ENCODE results near the gene HCK.
"Not testable (repeated sequence)": the region's sequence is repeated elsewhere in the genome, so short reads cannot be mapped to it uniquely, and the experiment has no call there.

HCK gene

DNA sequence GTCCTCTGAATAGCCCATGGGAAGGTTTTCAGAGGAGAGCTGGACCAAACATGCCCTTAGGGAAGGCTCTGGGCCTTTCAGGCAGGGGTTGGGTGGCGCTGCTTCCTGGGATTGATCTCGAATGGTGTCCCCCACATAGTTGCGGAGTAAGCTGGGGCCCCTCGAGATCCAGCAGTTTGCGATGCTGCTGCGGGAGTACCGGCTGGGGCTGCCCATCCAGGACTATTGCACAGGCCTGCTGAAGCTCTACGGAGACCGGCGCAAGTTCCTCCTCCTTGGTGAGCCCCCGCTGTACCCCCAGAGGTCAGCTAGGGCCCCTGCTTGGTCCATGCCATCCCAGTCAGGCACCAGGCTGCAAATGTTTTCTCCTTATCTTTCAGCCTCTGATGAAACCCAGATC is 22.5 kb upstream of the HCK start:
- DNase-seq: no peak

DNA sequence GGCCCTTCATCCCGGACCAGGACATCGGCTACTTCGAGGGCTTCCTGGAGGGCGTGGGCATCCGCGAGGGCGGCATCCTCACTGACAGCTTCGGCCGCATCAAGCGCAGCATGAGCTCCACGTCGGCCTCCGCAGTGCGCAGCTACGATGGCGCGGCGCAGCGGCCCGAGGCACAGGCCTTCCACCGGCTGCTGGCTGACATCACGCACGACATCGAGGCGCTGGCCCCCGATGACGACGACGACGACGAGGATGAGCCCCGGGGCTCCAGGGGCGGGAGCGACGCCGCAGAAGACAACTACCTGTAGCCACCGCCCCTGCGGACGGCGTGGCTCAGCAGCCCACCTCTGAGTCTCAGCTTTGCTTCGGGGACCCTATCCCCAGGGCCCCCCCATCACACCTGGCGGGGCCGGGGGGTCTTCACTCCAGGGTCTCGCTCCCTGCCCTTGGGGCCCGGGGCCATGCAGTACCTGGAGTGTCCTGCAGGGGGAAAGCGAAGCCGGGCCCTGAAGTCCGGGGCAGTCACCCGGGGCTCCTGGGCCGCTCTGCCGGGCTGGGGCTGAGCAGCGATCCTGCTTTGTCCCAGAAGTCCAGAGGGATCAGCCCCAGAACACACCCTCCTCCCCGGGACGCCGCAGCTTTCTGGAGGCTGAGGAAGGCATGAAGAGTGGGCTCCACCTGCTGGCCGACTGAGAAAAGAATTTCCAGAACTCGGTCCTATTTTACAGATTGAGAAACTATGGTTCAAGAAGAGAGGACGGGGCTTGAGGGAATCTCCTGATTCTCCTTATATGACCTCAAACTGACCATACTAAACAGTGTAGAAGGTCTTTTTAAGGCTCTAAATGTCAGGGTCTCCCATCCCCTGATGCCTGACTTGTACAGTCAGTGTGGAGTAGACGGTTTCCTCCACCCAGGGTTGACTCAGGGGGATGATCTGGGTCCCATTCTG is 20.8 kb upstream of the HCK start:
- DNase-seq: peak; percentile 72

DNA sequence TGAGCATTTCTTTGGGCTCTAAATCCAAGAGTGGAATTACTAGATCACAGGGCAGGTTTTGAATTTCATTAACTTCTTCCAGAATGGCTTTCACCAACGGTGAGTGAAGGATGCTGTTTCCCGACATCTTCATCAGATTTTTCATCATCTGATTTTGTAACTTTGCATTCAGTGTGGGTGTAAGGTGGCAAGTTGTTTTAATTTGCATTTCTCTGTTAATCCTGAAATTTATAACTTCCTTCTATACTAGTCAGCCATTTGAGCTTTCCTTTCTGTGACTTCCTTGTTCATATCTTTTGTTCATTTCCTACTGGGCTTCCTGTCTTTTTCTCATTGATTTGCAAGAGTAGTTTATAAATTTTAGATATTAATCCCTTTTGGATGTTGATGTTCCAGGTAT is 18.7 kb upstream of the HCK start:
- no peak for DNase-seq

DNA sequence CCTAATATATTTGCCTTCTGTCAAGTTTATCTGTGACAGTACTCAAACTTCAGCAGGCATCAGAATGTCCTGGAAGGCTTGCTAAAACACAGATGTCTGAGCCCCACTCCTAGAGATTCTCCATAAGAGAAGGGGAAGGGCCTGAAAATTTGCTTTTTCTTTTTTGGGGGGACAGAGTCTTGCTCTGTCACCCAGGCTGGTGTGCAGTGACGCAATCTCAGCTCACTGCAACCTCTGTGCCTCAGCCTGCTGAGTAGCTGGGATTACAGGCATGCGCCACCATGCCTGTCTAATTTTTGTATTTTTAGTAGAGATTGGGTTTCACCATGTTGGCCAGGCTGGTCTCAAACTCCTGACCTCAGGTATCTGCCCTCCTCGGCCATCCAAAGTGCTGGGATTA is 18.3 kb upstream of the HCK start:
- not testable (repeated sequence) for DNase-seq

DNA sequence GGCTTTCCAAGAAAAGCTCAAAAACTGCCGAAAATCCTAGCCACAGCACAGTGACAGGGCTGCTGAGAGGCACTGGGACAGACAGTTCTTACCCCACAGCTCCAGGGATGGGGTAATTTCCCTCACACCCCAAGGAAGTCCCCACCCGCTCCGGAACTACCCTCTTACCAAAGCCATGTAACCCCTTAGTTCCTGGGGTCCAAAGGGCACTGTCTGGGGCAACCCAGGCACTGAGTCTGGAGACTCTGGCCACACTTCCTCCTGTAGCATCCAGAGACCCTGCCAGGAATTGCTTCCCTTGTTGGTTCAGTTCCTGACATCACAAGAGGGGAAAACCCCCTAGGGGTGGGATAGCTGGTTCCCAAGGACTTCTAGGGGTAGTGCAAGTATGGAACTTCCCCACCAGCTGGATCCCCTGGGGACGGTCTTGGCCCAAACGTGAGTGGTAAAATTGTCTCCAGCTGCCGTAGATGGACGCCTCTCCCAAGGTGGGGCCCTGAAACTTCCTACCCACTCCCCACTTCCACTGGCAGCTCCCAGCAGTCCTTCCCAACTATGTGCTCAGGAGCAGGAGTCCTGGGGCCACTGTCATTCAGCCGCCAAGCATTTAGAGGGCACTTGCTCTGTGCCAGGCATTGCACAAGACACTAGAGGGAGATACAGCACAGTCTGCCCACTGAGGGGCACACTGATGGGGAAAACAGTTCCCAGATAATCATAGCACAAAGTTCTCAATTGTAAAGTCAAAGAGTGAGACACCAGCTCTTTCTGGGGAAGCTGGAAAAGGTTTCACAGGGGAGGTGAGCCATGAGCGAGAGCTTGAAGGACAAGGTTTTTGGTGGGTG is 17.2 kb upstream of the HCK start:
- DNase-seq: no peak

DNA sequence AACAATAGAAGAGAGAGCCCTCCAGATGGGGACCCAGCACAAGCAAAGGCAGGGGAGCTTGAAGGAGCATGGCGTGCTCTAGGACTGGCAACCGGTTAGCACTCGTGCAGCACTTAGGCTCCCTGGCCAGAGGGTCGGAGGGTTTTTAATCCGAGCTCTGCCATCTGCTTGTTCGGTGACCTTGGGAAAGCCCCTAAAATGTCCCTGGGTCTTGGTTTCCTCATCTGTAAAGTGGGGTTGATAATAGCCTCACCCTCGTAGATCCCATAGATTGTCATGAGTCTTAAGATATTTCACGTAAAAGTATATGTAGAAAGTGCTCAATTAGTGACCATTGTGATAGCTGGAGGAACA is 16.6 kb upstream of the HCK start:
- no peak for DNase-seq

DNA sequence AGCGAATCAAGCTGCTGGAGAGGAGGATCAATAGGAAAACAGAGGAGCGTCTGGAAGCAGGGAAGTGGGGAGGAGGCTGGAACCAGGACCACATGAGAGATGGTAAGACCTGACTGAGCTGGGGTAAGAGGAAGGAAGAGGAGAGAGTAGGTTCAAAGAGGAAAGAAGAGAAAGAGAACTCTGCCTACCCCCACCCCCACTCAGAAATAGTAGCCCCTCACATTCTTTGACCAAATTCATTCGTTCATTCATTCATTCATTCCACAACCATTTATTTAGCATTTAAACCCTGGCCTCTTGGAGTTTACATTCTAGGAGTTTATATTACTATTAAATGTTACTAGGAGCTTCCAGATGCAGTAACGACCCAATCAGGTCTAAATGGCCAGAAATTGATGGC is 15.8 kb upstream of the HCK start:
- no peak for DNase-seq

DNA sequence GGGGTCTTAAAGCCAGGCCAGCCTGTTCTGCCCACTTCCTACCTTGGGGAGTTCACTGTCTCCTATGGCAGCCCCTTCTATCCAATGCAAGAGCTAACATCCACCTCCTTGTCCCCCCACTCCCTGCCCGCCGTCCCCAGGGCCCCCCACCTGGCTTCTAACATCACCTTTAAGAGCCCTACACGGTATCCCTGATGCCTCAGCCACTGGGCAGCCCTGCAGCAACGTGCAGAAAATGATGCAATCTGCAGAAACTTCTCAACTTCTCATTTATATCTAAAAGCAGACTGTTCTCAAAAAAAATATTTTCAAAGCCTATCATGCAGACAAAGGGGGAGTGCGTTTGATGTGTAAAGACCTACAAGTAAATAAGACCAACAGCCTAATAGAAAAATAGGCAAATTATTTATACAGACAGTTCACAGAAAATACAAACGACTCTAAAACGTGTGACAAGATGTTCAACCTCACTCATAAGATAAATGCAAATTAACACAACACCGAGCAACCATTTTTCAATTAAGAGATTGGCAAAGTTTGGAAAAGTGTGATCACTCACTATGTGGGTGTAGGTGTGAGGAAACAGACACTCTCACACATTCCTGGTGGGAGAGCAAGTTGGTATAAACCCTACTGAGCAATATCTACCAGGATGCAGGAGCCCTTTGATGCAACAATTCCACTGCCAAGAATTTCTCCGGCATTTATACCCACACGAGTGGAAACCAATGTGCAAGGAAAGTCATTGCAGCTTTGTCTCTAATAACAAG is 15.1 kb upstream of the HCK start:
- no peak for DNase-seq

DNA sequence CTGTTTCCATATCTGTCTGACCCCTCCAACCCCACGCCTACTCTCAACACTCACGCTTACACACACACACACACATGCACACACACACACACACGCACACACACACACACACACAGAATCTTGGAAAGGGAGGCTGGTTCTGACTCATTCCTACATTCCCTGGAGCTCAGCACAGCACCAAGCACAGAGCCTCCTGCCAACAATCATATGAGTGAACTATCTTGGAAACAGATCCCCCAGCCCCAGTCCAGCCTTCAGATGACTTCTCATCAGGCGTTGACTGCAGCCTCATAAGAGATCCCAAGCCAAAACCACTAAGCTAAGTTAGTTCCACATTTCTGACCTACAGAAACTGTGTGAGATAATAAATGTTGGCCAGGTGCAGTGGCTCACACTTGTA is 14.1 kb upstream of the HCK start:
- DNase-seq: no peak

DNA sequence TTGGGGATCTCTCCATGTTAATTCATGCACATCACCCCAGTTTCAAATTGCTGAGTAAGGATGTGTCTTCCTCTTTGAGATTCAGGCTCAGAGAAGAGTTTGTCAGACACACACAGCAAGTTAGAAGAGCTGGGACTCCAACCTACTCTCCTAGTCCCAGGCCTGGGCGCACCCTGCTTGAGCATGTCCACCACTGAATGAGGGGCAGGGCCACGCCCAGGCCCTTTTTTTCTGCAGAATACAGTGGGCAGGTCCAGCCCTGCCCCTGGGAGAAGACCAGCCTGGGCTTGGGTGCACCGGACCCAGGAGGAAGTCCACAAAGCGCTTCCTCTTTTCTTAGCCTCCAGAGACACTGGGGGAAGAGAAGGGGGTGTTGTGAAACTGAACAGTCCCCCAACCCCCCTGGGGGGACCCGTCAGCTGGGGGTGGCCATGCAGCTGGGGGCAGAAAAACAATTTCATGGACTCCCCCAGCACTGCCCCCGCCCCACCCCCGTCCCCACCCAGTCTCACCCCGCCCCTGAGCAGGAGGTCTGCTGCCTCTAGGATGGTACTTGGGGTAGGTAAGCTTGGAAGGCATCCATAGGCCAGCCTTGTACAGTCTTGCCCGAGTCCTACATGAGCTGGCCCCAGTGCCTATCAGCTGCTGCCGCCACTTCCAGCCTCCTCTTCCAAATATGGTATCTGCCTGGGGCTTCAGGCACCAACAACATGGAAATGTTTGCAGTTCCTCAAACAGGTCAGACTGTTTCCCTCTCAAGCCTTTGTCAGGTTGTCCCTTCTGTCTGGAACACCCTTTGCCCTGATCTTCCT is 11.7 kb upstream of the HCK start:
- DNase-seq: peak; percentile 42

DNA sequence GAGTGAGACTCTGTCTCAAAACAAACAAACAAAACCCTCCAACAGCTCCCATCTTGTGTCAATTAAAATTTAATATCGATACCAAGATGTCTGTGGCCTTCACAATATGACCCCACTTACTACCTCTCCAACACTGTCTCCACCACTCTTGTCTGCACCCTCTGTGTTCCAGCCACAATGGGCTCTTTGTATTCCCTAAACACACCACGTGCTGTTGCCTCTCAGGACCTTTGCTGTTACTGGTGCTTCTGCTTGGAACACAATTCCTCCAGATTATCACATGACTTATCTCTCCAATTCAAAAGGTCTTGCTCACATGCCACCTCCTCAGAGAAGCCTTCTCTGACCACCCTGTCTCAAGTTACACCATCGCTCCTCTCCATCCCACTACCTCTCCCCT is 6.0 kb upstream of the HCK start:
- DNase-seq: no peak

DNA sequence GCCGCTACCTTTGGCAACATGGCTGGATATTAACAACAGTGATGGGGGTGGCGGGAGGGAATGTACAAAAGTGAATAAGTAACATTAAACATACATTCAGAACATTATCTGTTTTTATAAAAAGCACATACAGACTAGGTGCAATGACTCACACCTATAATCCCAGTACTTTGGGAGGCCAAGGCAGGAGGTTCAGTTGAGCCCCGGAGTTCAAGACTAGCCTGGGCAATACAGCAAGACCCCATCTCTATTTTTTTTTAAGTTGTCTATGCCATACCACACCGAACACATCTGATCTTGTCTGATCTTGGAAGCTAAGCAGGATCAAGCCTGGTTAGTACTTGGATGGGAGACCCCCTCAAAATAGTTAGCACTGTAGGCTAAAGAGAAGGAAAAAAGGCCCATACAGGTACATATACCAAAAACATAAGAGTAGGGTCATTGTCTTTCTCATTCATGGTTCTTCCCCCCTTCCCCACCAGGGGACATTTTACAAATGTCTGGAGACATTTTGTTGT is 1.7 kb upstream of the HCK start:
- DNase-seq: no peak

DNA sequence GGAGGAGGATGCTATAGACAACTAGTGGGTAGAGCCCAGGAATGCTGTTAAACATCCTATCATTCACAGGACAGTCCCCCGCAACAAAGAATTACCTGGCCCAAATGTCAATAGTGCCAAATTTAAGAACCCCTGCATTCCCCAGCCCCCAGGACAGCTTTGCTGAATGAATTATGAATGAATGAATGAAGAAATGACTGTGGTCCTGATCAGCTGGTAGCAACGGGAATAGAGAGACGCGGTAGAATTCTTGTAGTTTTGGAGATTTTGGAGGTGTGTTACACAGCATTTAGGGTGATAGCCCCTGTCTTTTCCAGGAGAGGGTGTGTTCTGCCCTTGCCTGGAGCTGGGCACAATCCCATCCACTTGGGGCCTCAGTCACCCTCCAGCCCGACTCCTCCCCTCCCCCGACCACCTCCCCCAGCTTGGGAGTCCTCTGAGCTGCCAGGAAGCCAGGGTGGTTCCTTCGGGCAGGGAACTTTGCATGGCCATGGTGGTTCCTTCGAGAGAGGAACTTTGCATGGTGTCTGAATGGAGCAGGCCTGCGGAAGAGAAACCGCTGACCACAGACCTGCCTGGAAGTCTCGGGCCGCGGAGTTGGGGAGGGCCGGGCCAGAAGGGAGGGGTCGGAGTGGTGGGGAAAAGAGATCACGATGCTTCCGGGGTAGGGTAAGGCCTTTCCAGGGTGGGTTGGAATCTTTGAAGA is 1.0 kb upstream of the HCK start:
- DNase-seq: no peak

DNA sequence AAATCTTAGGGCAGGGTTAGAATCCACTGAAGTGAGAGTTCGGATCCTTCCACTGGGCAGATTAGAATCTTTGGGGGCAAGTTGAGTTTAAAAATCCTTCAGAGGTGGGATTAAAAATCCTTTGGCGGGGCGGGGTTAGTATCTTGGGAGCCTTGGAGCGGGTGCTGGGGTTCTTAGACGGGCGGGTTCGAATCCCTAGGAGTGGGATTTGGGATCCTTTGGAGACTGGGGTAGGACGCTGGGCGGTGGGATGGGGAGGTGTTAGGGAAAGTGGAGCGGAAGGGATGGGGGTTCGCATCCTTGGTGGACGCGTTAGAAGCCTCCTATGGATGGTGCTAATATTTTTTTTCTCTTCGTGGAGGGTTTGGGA is 337 bp upstream of the HCK start:
- DNase-seq: no peak

DNA sequence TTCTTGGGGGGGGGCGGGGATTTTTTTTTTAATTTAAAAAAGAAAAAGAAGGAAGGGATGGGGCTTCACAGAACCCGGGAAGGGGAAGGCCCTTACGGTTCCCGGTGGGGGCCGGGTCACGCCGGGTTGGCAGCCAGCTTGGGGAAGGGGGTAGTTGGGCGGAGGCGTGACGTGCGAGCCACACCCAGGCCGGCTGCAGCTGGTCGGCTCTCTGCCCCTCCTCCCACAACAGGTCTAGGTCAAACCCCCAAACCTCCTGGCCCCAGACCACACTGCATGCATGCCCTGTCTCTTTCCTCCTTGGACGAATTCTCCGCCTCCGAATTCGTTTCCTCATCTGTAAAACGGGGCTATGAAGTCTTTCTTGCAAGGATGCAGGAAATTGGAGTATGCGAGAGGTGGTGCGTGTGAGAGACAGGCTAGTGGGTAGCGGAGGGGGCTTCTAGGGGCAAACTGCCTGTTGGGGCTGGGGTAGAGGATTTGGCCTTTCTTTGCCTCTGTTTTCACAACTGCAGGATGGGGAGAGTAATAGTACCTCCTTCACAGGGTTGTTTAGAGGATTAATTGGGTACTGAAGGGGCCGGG is 828 bp downstream of the HCK start:
- DNase-seq: peak; percentile 17

DNA sequence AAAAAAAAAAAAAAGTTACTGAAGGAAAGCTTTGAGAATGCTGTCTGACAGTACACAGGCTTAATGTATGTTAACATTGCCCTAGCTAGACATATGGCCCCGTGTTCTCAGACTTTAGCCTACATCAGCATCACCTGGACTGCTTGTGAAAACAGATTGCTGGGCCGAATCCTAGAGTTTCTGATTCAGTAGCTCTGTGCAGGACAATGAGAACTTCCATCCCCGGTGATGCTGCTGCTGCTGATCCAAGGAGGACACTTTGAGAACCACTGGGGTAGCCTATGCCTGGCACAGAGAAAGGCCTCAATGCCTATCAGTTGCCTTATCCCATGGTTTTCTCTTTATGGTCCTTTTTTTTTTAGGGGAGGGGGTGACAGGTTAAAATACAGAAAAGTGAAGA is 1.6 kb downstream of the HCK start:
- no peak for DNase-seq

DNA sequence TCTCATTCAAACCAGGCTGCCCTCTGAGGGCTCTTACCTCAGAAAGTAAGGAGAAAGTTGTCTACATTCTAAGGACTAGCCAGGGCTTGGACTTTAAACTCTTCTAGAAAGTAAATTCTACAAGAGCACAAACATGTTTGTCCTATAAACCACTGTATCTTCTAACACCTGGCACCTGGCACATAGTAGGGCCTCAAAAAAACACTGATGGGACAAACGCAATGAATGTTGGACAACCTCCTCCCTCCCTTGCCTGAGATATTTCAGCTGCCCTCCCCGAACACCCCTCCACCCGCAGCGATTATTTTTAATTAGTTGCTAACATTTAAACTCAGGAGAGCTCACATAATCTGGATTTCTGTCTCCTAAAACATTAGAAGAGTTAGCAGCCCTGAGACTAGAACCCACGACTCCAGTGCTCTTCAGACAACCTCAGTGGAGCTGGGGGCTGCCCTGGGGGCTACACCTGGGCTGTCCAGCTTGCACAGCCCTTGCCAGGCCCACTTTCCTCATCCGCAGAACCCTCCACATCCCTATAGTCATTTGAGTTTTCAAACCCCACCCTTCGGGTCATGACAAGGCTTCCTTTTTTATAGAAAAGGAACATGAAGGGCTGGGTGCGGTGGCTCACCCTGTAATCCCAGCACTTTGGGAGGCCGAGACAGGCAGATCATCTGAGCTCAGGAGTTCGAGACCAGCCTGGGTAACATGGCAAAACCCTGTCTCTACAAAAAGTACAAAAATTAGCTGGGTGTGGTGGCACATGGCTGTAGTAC is 4.9 kb downstream of the HCK start:
- DNase-seq: no peak

DNA sequence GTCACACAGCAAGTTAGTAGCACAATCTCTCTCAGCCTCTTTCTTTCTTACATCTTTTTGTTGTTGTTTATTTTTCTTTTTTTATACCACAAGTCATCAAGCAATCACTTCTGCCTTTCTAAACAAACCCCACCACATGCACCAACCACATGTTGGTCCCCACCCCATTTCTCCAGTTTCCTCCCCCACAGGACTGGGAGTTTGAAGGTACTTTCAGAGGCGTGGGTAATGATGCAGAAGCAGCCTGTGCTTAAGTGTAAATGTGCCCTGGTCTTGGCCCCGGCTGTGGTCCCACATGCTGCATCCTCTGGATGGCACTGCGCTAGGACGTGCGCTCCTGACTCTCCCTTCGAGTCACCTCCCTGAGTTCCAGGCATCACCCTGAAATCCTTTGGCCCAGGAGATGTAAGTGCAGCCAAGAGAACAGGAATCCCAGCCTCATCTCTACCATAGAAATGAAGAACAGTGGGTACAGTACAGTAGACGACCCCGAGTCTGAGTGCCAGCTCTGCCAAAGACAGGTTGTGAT is 5.7 kb downstream of the HCK start:
- DNase-seq: no peak

DNA sequence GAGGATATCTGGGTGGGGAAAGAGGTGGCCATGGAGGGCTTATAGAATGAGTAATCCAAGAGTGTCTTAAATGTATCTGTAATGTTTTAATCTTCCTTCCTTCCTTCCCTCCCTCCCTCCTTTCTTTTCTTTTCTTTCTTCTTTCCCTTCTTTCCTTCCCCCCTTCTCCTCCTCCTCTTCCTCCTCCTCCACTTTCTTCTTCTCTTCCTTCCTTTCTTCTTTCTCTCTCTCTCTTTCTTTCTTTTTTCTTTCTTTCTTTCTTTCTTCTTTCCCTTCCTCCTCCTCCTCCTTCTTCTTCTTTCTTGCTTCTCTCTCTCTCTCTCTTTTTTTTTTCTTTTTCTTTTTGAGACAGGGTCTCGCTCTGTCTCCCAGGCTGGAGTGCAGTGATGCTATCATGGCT is 7.1 kb downstream of the HCK start:
- DNase-seq: no peak

DNA sequence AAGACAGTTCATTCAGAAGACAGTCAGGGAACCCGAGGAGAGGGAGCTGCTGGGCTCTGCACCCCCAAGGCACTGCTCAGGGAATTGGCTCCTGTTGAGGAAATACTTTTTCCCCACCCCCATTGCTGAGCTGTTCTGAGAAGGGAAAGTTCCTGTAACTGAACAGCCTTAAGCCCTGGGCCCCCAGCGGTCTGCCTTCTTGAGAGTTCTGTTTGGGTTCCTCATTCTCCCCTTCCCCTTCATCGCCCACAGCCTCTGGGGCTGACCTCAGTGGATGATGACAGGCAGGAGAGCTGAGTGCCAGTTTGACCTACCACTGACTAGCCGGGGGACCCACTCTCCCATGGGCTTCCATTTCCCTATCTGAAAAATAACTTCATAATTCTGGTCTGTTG is 10.7 kb downstream of the HCK start:
- no peak for DNase-seq
